GM10847 (cell line): ENCODE data around the gene S100A13.

Source experiments
- POLR2A ChIP-seq: IDR thresholded peaks from 2 replicates; pipeline ENCODE4 v1.6.1; 2011; ENCODE audit not compliant: insufficient read length; ENCODE audit errors: extremely low read depth

Gene S100A13

DNA sequence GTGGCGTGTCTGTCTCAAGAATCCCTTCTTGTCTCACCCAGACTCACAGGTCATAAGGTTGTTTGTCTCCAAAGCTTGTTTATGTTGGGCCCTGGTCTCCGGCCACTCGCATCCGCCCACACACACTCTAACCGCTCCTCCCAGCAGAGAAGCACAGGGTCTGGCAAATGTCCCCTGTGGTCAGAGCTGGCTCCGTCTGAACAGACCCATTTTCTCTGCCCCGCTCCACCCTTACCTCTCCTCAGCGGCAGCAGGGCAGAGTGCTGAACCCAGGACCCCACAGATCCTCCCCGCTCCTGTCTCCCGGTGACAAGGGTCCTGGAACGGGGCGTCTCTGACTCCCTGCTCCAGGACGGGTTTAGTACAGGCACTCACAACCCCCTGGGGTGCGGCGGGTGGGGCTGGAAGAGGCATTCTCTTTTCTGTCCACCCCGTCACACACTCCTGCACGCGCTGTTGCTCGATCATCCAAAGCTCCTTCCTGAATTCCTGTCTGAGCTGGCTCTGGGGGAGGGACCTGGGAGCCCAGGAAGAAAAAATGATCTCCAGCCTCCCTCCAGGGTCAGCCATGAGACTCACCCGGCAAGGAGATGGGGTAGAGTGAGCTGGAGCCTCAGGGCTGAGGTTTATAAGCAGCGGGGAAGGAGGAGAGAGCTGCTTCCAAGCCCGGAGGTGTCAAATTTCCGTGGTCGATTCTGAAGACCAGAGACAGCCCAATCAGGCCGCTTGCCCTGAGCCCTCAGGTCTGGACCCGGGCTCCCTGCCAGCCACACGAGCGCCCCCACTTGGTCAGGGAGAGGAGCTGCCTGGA lies at the start of gene S100A13:
Gene S100A13, minus strand, starts transcription at position 602 of the 811 bp plus-strand sequence. CDS start 1,033 bp downstream, outside the sequence.
- TF ChIP-seq POLR2A, result no peak

DNA sequence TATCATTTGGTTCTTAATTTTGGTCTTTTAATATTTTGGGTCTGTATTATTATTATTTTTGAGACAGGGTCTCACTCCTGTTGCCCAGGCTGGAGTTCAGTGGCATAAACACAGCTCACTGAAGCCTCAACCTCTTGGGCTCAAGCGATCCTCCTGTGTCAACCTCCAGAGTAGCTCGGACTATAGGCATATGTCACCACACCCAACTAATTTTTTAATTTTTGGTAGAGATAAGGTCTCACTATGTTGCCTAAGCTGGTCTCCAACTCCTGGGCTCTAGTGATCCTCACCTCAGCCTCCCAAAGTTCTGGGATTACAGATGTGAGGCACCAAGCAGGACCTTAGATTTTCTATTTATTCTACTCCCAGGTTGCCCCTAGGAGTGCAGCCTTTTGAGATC lies 46.2 kb upstream of the S100A13 start:
- no peak for TF ChIP-seq POLR2A

DNA sequence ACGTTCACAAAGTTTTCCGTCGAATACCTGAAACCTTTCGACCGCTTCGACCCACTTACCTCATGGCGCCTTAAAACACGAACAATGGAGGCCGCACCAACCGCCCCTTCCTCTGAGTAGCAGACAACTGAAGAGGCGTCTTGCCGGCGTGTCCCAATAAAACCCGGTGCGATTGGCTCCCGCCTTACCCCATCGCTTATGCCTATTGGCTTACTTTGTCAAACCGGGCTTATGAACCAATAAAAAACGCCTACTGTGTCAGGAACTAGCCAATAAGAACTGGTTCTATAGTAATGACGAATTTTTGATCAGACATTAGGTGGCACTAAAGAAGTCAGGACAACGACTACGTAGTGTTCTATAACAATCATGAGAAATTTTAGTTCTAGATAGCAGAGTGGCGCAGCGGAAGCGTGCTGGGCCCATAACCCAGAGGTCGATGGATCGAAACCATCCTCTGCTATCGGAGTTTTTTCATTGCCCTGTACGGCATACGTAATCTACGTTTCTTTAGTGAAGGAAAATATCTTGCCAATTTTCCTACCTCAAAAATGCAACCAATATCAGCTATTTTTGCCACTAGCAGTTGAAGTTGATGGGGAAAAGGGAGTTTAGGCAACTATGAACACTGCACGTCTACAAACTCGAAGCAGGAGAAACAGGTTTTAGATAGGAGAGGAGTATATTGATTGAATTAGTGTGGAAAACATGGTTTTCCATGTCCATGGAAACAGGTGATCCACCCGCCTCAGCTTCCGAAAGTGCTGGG lies 43.7 kb upstream of the S100A13 start, which contains the start of gene ILF2:
Gene ILF2, minus strand, starts transcription at position 135 of the 769 bp plus-strand sequence. Its CDS starts 71 bp downstream, at position 64.
- peak; percentile 69 for TF ChIP-seq POLR2A

DNA sequence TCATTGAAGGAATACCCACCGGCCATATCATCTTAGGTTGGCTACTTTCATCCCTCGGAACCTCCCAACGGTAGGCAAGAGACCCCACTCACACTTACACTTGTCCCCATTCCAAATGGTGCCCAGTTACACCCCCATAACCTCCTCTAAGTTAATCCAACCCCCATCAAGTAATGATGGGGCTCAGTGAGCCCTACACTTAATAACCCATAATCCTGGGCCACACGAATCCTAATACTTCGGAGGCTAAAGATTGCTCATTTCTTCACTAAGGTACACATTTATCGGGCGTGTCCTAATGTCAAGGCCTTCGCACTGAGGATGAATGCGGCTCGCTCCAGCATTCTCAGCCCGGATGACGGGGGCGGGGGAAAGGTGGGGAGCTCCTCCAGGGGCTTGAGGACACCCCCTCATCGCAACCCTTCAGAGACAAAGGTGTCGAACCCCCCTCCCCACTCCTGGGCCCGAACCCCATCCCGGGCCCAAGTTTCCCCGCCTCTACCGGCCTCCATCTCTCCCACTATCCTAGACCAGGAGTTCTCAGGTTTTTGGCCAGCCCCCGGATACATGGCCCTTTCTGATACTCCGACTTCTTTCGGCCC lies 43.1 kb upstream of the S100A13 start:
- no peak for TF ChIP-seq POLR2A

DNA sequence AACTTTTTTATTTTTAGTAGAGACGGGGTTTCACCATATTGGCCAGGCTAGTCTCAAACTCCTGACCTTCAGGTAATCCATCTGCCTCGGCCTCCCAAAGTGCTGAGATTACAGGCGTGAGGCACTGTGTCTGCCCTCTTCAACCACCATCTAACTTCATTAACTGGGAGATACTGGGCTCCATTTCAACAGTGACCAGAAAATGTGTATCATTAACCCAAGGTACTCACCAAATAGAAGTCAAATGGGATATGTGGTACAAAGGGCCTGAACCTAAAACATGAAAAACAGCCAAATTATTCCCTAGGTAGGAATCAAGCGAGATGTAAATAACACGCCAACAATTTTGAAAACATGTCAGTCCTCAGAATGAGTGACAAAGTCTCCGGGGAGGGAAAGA lies 42.3 kb upstream of the S100A13 start:
- no peak for TF ChIP-seq POLR2A

DNA sequence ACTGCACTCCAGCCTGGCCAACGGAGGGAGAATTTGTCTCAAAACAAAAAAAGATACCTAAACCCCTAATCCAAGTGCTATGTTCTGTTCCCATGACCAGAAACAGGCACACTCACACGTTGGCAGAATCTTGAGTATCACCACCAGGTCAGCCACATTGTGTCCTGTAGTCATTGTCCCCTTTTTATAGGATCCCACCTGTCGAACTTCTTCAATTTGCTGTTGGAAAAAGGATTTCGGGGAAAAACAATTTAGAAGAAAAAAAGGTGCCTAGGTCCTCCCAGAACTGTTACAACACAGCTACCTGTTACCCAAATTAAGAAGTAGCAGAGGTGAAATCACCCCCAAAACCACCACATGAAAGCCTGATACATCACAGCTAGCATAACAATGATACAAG lies 40.1 kb upstream of the S100A13 start:
- TF ChIP-seq POLR2A, result no peak

DNA sequence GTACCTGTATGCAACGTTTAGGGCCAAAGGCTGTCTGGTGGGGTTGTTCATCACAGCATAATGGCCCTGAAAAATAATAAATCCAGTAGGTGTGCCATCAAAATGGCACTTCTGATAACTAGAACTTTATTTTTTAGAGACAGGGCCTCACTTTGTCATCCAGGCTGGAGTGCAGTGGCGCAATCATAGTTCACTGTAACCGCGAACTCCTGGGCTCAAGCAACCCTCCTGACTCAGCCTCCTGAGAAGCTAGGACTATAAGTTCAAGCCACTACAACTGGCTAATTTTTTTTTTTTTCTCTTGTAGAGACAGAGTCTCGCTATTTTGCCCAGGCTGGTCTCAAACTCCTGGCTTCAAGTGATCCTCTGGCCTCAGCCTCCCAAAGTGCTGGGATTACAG lies 35.9 kb upstream of the S100A13 start:
- TF ChIP-seq POLR2A, result no peak

DNA sequence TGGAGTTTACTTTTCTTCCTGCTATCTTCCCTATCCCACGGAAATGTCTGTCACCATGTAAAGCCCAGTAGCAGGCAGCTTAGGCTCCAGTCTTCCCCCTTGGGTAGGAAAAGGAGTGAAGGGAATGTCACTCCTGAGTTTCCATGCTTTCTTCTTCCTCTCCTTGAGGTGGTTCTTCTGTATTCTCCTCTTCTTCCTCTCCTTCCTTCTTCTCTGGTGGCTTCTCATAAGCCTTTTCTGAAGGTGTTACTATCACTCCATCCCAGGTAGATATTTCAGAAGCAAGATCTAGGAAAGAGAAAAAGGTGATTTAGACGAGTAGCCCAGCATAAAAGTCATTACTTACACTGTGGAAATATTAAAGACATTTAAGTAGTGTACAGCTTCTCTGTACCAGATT lies 35.0 kb upstream of the S100A13 start:
- TF ChIP-seq POLR2A, result no peak

DNA sequence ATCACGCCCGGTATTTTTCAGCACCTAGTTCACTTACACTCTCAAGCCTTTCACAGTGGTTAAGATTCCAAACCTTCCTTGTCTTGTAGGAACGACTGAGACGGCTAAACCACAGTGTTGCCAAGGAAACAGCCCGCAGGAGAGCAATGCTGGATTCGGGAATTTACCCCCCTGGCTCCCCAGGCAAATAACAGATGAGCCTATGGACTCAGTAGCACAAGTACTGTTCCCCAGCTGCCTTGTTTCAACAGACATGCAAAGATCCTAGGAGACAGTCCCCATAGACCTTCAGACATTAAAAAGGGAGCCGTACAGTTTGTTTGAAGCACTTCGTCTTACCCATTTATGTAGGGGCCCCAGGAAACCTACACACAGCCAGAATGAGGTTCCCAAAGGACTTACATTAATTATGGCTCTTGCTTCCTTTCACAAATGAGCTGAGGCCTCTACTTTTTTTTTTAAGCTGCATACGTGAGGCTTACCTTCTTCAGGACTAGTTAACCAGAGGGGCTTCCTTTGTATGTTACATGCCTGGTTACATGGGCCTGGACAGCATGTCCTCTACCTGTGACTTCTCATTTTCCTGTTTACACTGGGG lies 33.9 kb upstream of the S100A13 start:
- TF ChIP-seq POLR2A, result no peak

DNA sequence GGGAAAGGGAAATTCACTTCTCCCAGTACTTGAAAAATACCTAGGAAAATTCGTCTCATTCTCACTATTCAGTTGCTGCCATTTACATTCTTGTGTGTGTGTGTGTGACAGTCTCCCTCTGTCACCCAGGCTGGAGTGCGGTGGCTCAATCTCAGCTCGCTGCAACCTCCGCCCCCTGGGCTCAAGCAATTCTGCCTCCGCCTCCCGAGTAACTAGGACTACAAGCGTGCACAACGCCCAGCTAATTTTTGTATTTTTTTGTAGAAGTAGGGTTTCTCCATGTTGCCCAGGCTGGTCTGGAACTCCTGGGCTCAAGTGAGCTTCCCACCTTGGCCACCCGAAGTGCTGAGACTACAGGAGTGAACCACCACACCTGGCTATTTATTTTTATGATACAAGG lies 32.4 kb upstream of the S100A13 start:
- no peak for TF ChIP-seq POLR2A

DNA sequence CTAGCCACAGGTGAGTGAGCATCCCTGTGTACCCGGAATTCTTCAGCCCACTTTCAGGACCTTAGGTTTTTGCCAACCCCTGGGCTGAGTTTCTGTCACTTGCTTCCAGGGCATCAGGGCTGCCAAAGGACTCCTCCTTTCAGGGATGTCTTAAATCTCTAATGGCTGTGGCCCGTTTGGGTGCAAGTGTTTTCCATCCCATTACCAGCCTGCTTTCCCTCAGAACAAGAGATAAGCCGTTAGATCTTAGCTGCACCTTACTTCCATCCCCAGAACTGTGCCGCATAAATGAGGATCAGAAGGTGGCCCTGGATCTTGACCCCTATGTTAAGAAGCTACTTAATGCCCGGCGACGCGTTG lies 31.9 kb upstream of the S100A13 start:
- no peak for TF ChIP-seq POLR2A

DNA sequence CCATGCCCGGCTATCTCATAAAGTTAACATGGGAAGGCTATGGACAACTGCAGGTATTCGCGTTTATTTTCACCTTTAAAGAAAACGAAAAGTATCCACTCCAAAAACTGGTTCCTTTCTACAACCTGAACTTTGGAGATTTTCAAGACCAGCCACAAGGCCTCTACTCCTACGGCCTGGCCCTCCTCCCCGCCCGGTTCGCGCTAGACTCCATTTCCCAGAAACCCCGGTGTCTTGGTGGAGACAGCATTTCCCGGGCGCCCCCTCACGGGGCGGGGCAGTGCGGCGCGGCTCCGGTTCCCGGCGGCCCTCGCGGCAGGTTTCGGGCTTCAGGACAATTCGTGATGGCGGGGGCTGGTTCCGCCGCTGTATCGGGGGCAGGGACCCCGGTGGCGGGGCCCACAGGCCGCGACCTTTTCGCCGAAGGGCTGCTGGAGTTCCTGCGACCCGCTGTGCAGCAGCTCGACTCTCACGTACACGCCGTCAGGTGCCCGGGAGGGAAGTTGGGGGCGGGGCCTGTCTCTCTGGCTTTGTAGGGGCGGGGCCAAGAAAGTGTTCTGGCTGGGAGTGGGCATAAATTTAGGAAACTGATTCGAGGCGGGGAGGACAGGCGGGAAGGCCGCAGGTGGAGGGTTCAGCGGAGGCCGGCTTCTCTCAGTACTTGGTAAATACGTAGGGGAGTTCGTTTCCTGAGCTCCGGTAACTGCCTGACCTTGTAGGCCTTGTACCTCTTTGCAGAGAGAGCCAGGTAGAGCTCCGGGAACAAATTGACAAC lies 31.3 kb upstream of the S100A13 start, which contains the start of gene SNAPIN:
Gene SNAPIN, plus strand, starts transcription at position 304 of the 775 bp plus-strand sequence. Its CDS starts 41 bp downstream, at position 345.
- TF ChIP-seq POLR2A, result peak; percentile 81

DNA sequence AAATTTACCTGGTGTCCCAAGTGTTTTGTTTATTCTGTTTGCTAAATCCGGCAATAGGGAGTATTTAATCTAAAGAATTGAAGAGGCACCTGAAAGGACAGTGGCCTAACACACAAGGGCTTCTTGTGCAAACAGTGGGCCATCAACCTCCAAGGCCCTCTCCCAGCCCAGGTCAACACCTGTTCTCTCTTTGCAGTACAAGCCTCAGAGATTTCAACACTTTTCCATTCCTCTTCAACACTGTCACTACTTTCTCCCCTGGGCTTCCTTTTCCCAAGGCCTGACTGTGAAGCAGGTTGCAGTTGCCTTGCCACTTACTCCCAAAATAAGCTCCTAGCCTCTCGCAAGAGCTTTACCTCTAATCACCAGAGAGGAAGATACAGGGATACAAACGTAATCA lies 28.0 kb upstream of the S100A13 start:
- TF ChIP-seq POLR2A, result no peak

DNA sequence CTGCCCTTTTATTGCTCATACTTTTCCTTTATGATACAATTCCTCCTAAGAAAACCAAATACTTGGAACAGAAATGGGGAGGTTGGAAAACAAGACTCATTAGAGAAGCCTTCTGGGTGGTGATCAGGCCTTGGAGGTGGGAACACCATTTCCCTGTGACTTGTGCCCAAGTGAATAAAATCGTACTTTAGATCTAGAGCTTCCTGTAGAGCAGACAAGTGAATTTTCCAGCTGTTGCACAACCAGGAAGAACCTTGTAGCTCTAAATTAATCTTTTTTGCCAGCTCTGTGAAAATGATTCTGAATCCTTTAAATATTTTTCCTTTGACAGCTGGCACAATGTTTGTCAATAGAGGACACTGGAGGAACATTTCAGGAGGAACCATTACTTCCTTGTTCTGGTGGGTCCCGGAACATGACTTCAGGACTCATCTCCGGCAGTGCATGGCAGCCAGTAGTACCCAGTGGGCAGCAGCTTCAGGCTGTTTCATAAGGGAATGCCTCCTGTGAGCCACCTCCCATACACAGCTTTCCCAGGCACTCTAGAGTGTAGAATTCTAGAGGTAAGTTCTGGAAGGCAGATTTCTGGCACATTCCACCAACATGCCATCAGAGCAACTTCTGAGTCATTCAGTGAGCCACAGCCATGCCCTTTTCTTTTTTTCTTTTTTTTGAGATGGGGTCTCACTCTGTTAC lies 25.6 kb upstream of the S100A13 start:
- TF ChIP-seq POLR2A, result no peak
